AG09319 (cell line): ENCODE results near the gene LMO2.
A peak's percentile ranks its signal among the peaks of the same experiment; 100 is the strongest.

ENCODE experiments used
- DNase-seq: peaks from one replicate; pipeline ENCODE4 v3.0.0-alpha.2; 2010; ENCODE audit warnings: low read depth; ENCODE audit errors: extremely low read depth
- CTCF ChIP-seq: IDR thresholded peaks from 2 replicates; pipeline ENCODE4 v1.5.1; 2011; ENCODE audit warnings: low read depth, mild to moderate bottlenecking, inconsistent platforms, low read length, moderate library complexity

The LMO2 gene

GRCh38 chr11:33860926-33861325 lies 30.9 kb downstream of the LMO2 start:
- no peak for TF ChIP-seq CTCF
- no peak for DNase-seq

GRCh38 chr11:33859306-33859705 lies 32.6 kb downstream of the LMO2 start:
- no peak for TF ChIP-seq CTCF
- DNase-seq, result no peak

GRCh38 chr11:33857933-33858371 lies 33.9 kb downstream of the LMO2 start:
- DNase-seq, result peak; percentile 19
- peak; percentile 93 for TF ChIP-seq CTCF

GRCh38 chr11:33855500-33855899 lies 36.4 kb downstream of the LMO2 start:
- TF ChIP-seq CTCF, result no peak
- DNase-seq, result no peak

GRCh38 chr11:33848717-33849390 lies 43.0 kb downstream of the LMO2 start:
- no peak for DNase-seq
- no peak for TF ChIP-seq CTCF

- no peak for TF ChIP-seq CTCF
- DNase-seq, result no peak
Measured at GRCh38 chr11:33847251-33847650, 44.6 kb downstream of the LMO2 start.

GRCh38 chr11:33844236-33844635 lies 47.6 kb downstream of the LMO2 start:
- no peak for DNase-seq
- TF ChIP-seq CTCF, result no peak
